ENCODE data around the gene PKMYT1. TPM values are rescaled to one million over a fixed set of nuclear protein-coding genes. Genes with fewer than 3 reads are reported as not detected.

The PKMYT1 gene
- total and polyA plus RNA-seq, 9 of the 15 experiments (the other 6 are each of a cell fraction or from before 2014, with no cell fraction given), result 8.7 to 201 (median 37.8) TPM

- TF ChIP-seq POLR2AphosphoS5 (IDR thresholded peaks at IDR 0.05; ENCODE audit: control insufficient read depth, insufficient read depth, low read depth, low read length) (peak; percentile 63; the same call in 1 of the 2 replicates), ZNF780A (CRISPR knock-in tag; IDR thresholded peaks at IDR 0.05) (no peak), BRF2 (IDR thresholded peaks at IDR 0.05; ENCODE audit: borderline replicate concordance, insufficient read depth, insufficient read length) (no peak), XRCC5 (IDR thresholded peaks at IDR 0.05; ENCODE audit: low read depth, low read length) (peak; percentile 52; the same call in 1 of the 2 replicates), TEAD1 (CRISPR knock-in tag; IDR thresholded peaks at IDR 0.05) (peak; percentile 35 to 95; a peak in 2 of 4 replicates), TCF15 (CRISPR knock-in tag; IDR thresholded peaks at IDR 0.05) (no peak), MYNN (IDR thresholded peaks at IDR 0.05) (no peak), MYNN (CRISPR knock-in tag; IDR thresholded peaks at IDR 0.05) (no peak), SNIP1 (IDR thresholded peaks at IDR 0.05; ENCODE audit: low read depth) (no peak), SOX6 (IDR thresholded peaks at IDR 0.05) (no peak), HMGN3 (IDR thresholded peaks at IDR 0.05; ENCODE audit: borderline replicate concordance, extremely low read depth, insufficient read length, low read depth, low read length) (peak; percentile 46), IFI16 (CRISPR knock-in tag; IDR thresholded peaks at IDR 0.05) (no peak), ZNF184 (CRISPR knock-in tag; IDR thresholded peaks at IDR 0.05) (no peak), MTF1 (CRISPR knock-in tag; IDR thresholded peaks at IDR 0.05; ENCODE audit: borderline replicate concordance) (no peak), ZFP91 (CRISPR knock-in tag; IDR thresholded peaks at IDR 0.05) (no peak), BCOR (IDR thresholded peaks at IDR 0.05) (no peak), SMC3 (conservative IDR thresholded peaks at IDR 0.05; ENCODE audit: insufficient read depth, low read depth, low read length) (no peak), CXXC5 (CRISPR knock-in tag; IDR thresholded peaks at IDR 0.05) (no peak; the same call in 1 of the 2 replicates), NFE2 (IDR thresholded peaks at IDR 0.05; ENCODE audit: low read depth) (peak; percentile 54), RNF2 (IDR thresholded peaks at IDR 0.05) (0 out of 2 replicates have a peak, but pooled peaks have one; percentile 19), NFRKB (IDR thresholded peaks at IDR 0.05; ENCODE audit: low read depth) (no peak), SMARCC2 (IDR thresholded peaks at IDR 0.05; ENCODE audit: low read depth) (peak; percentile 92), THRAP3 (IDR thresholded peaks at IDR 0.05; ENCODE audit: borderline replicate concordance) (no peak), ETS1 (conservative IDR thresholded peaks at IDR 0.05; ENCODE audit: control insufficient read depth, low read depth, low read length) (peak; percentile 74; the same call in 1 of the 2 replicates)
Measured at GRCh38 chr16:3022208-3022683, 42.0 kb upstream of the PKMYT1 start (continued).
